ENCODE results near the gene TEX50.
"Not testable (repeated sequence)": the region's sequence is repeated elsewhere in the genome, so short reads cannot be mapped to it uniquely, and the experiment has no call there.

The TEX50 gene

GRCh38 chr1:173666646-173667045, 31.5 kb downstream of the TEX50 start:
- peaks cover 4% of the 10 kb centered on the region for H3K4me1 ChIP-seq (ENCODE audit: control insufficient read depth, insufficient read depth, low read length)
- H3K9ac ChIP-seq (ENCODE audit: low read length): no peak overlapping the region
- peaks cover 6% of the 10 kb centered on the region for H3K27me3 ChIP-seq (replicated peaks; ENCODE audit: control insufficient read depth, insufficient read depth, low read length)
- H3K9me3 ChIP-seq (ENCODE audit: control insufficient read depth, low read length): peaks cover 3% of the 10 kb centered on the region
- no peaks in the 10 kb centered on the region for H3K36me3 ChIP-seq (ENCODE audit: control insufficient read depth, insufficient read depth, low read length, severe bottlenecking)
- peak; percentile 1 for DNase-seq (ENCODE audit: low read depth)
- no peak overlapping the region for H3K4me3 ChIP-seq (ENCODE audit: low read length)

GRCh38 chr1:173669491-173669941, 34.4 kb downstream of the TEX50 start, which contains the start of gene ANKRD45:
TSS of gene ANKRD45 (minus strand) at chr1:173669851. CDS start at chr1:173659418, 10,433 bp downstream.
- Histone ChIP-seq H3K9me3 (ENCODE audit: control insufficient read depth, low read length) (peaks cover 3% of the 10 kb centered on the region), H3K4me3 (ENCODE audit: low read length) (peak within 1 kb of the TSS; percentile 78), H3K36me3 (ENCODE audit: control insufficient read depth, insufficient read depth, low read length, severe bottlenecking) (no peaks in the 10 kb centered on the region), H3K9ac (ENCODE audit: low read length) (no peak within 1 kb of the TSS), H3K4me1 (ENCODE audit: control insufficient read depth, insufficient read depth, low read length) (peaks cover 4% of the 10 kb centered on the region), H3K27me3 (replicated peaks; ENCODE audit: control insufficient read depth, insufficient read depth, low read length) (peaks cover 6% of the 10 kb centered on the region)
- DNase-seq (ENCODE audit: low read depth): peak; percentile 41

GRCh38 chr1:173674496-173674895, 39.4 kb downstream of the TEX50 start:
- not testable (repeated sequence) for H3K9me3 ChIP-seq (ENCODE audit: control insufficient read depth, low read length); H3K27me3 ChIP-seq (replicated peaks; ENCODE audit: control insufficient read depth, insufficient read depth, low read length); H3K36me3 ChIP-seq (ENCODE audit: control insufficient read depth, insufficient read depth, low read length, severe bottlenecking); DNase-seq (ENCODE audit: low read depth); H3K4me3 ChIP-seq (ENCODE audit: low read length); H3K4me1 ChIP-seq (ENCODE audit: control insufficient read depth, insufficient read depth, low read length); H3K9ac ChIP-seq (ENCODE audit: low read length)

- H3K4me3 ChIP-seq (ENCODE audit: low read length); H3K4me1 ChIP-seq (ENCODE audit: control insufficient read depth, insufficient read depth, low read length); H3K9ac ChIP-seq (ENCODE audit: low read length); H3K27me3 ChIP-seq (replicated peaks; ENCODE audit: control insufficient read depth, insufficient read depth, low read length); DNase-seq (ENCODE audit: low read depth); H3K36me3 ChIP-seq (ENCODE audit: control insufficient read depth, insufficient read depth, low read length, severe bottlenecking); H3K9me3 ChIP-seq (ENCODE audit: control insufficient read depth, low read length): not testable (repeated sequence)
Measured at GRCh38 chr1:173680152-173680551, 45.0 kb downstream of the TEX50 start.

GRCh38 chr1:173682184-173682583, 47.0 kb downstream of the TEX50 start:
- H3K4me3 ChIP-seq (ENCODE audit: low read length): no peak overlapping the region
- no peaks in the 10 kb centered on the region for H3K36me3 ChIP-seq (ENCODE audit: control insufficient read depth, insufficient read depth, low read length, severe bottlenecking)
- H3K4me1 ChIP-seq (ENCODE audit: control insufficient read depth, insufficient read depth, low read length): peaks cover 3% of the 10 kb centered on the region
- DNase-seq (ENCODE audit: low read depth): peak; percentile 43
- H3K9me3 ChIP-seq (ENCODE audit: control insufficient read depth, low read length): no peaks in the 10 kb centered on the region
- no peaks in the 10 kb centered on the region for H3K27me3 ChIP-seq (replicated peaks; ENCODE audit: control insufficient read depth, insufficient read depth, low read length)
- no peak overlapping the region for H3K9ac ChIP-seq (ENCODE audit: low read length)

GRCh38 chr1:173683838-173684237, 48.7 kb downstream of the TEX50 start:
- H3K27me3 ChIP-seq (replicated peaks; ENCODE audit: control insufficient read depth, insufficient read depth, low read length); H3K9ac ChIP-seq (ENCODE audit: low read length); H3K36me3 ChIP-seq (ENCODE audit: control insufficient read depth, insufficient read depth, low read length, severe bottlenecking): not testable (repeated sequence)

GRCh38 chr1:173685121-173685520, 50.0 kb downstream of the TEX50 start:
- DNase-seq (ENCODE audit: low read depth); H3K4me3 ChIP-seq (ENCODE audit: low read length); H3K9me3 ChIP-seq (ENCODE audit: control insufficient read depth, low read length); H3K36me3 ChIP-seq (ENCODE audit: control insufficient read depth, insufficient read depth, low read length, severe bottlenecking); H3K4me1 ChIP-seq (ENCODE audit: control insufficient read depth, insufficient read depth, low read length); H3K27me3 ChIP-seq (replicated peaks; ENCODE audit: control insufficient read depth, insufficient read depth, low read length); H3K9ac ChIP-seq (ENCODE audit: low read length): not testable (repeated sequence)

More at GRCh38 chr1:173683838-173684237, 48.7 kb downstream of the TEX50 start:
- not testable (repeated sequence) for DNase-seq (ENCODE audit: low read depth); H3K9me3 ChIP-seq (ENCODE audit: control insufficient read depth, low read length); H3K4me3 ChIP-seq (ENCODE audit: low read length); H3K4me1 ChIP-seq (ENCODE audit: control insufficient read depth, insufficient read depth, low read length)

All from adipocyte (in vitro differentiated cells).